ENCODE data around the gene ZNF90. TPM values are rescaled to one million over a fixed set of nuclear protein-coding genes. Genes with fewer than 3 reads are reported as not detected.

Gene ZNF90
- total and polyA plus RNA-seq, 2 of the 8 experiments (the other 6 are each of a cell fraction or from before 2014, with no cell fraction given): 41.2 to 114 TPM

DNA sequence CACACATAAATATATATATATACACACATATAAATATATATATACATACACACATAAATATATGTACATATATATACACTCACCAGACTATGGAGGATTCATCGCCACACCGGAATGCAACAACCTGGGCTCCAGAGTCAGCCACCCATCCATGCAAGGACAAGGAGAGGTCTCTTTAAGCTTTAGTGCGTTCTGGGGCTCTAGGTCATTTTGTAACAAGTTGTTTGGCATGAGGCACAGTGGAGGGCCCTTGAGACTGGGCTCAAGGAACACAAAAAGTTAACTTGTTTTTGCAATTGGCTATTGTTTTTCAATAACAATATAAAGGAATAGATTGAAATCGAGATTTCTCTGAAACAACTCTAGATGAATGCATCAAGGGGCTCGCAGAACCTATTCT is 4.9 kb upstream of the ZNF90 start (continued):
- TF ChIP-seq GTF2F1 (IDR thresholded peaks at IDR 0.05; ENCODE audit: borderline replicate concordance, low read depth, low read length) (no peak), TAF7 (optimal IDR thresholded peaks at IDR 0.05; ENCODE audit: borderline replicate concordance, low read depth, low read length) (no peak), CTBP2 (IDR thresholded peaks at IDR 0.05; ENCODE audit: borderline replicate concordance, insufficient read depth, insufficient read length, low read length) (no peak)
